Measurements from ENCODE around the gene ACTRT2. TPM values are rescaled to one million over a fixed set of nuclear protein-coding genes. Genes with fewer than 3 reads are reported as not detected.

ACTRT2 gene
- total RNA-seq, 1 donor from 2014 or later = not detected

DNA sequence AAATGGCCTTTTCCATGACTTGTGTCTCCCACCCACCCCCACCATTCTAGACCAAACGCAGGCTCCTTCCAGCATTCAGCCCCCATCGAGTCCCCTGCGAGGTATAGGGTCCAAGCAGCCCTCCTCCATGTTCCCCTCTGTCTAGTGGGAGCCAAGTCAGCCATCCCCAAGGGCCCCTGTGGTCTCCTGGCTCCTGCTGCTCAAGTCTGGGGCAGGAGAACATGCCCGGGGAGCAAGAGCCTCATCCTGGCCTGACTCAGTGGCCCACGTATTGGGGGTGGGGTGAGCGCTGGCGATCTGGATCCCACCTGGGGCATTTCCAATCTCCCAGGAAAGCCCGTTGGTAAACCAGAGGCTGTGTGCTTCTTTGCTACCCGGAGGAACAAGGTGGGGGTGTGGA is 43.6 kb downstream of the ACTRT2 start:
- no peak for FAIRE-seq
- DNase-seq (ENCODE audit: low read depth) = no peak

DNA sequence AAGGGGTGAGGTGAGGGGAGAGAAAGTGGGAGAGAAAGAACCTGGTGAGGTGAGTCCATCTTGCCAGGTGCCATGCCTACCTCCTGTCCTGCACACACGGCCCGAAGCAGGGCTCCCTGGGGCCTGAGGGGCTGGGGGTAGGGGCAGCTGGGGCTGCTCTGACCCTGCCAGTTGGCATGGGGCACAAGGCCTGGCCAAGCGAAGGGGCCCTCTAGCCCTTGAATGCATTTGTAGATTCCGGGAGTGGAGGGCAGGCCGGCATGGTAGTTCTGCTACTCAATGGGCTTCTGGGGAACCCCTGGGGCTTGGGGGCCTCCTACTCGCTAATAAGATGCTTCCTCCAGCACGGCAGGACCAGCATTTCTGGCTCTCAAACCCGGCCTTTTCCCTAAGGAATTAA is 44.1 kb downstream of the ACTRT2 start:
- TF ChIP-seq, protein P1, sequence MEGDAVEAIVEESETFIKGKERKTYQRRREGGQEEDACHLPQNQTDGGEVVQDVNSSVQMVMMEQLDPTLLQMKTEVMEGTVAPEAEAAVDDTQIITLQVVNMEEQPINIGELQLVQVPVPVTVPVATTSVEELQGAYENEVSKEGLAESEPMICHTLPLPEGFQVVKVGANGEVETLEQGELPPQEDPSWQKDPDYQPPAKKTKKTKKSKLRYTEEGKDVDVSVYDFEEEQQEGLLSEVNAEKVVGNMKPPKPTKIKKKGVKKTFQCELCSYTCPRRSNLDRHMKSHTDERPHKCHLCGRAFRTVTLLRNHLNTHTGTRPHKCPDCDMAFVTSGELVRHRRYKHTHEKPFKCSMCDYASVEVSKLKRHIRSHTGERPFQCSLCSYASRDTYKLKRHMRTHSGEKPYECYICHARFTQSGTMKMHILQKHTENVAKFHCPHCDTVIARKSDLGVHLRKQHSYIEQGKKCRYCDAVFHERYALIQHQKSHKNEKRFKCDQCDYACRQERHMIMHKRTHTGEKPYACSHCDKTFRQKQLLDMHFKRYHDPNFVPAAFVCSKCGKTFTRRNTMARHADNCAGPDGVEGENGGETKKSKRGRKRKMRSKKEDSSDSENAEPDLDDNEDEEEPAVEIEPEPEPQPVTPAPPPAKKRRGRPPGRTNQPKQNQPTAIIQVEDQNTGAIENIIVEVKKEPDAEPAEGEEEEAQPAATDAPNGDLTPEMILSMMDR (IDR thresholded peaks at IDR 0.05; ENCODE audit: insufficient read depth, low read length, severe bottlenecking) = no peak
- DNase-seq (ENCODE audit: low read depth) (no peak), FAIRE-seq (no peak)
- H3K36me3 ChIP-seq (ENCODE audit: control insufficient read depth, insufficient read depth, low read length) = no peaks in the 10 kb centered on the region
- peaks cover 11% of the 10 kb centered on the region for H3K27me3 ChIP-seq (ENCODE audit: control insufficient read depth, insufficient read depth, low read length)
- H3K4me3 ChIP-seq (ENCODE audit: low read depth, low read length) = no peak overlapping the region

More for the DNA sequence above, 43.6 kb downstream of the ACTRT2 start:
- TF ChIP-seq, protein P1 (IDR thresholded peaks at IDR 0.05; ENCODE audit: insufficient read depth, low read length, severe bottlenecking) = no peak
- peaks cover 11% of the 10 kb centered on the region for H3K27me3 ChIP-seq (ENCODE audit: control insufficient read depth, insufficient read depth, low read length)
- no peak overlapping the region for H3K4me3 ChIP-seq (ENCODE audit: low read depth, low read length)
- no peaks in the 10 kb centered on the region for H3K36me3 ChIP-seq (ENCODE audit: control insufficient read depth, insufficient read depth, low read length)

DNA sequence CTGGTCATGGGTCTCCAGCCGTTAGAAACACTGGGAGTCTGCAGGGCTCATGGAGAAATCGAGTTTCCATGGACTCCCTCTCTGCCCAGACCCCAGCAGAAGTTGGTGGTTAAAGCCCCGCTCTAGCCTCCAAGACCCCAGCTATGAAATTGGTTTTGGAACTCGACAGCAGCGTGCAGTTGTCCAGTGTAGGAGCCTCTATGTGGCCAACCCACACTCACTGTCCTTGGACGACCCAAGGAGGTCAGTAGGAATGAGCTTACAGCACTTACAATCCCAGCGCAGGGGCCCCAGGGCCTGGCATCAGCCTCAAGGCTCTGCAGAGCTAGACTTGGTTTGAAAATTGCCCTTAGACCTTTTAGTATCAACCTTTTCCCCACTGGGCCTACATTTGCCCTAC is 44.5 kb downstream of the ACTRT2 start:
- Histone ChIP-seq H3K4me3 (ENCODE audit: low read depth, low read length) (no peak overlapping the region), H3K36me3 (ENCODE audit: control insufficient read depth, insufficient read depth, low read length) (no peaks in the 10 kb centered on the region), H3K27me3 (ENCODE audit: control insufficient read depth, insufficient read depth, low read length) (peaks cover 11% of the 10 kb centered on the region)
- no peak for FAIRE-seq
- TF ChIP-seq, protein P1 (IDR thresholded peaks at IDR 0.05; ENCODE audit: insufficient read depth, low read length, severe bottlenecking) = no peak
- DNase-seq (ENCODE audit: low read depth) = no peak

DNA sequence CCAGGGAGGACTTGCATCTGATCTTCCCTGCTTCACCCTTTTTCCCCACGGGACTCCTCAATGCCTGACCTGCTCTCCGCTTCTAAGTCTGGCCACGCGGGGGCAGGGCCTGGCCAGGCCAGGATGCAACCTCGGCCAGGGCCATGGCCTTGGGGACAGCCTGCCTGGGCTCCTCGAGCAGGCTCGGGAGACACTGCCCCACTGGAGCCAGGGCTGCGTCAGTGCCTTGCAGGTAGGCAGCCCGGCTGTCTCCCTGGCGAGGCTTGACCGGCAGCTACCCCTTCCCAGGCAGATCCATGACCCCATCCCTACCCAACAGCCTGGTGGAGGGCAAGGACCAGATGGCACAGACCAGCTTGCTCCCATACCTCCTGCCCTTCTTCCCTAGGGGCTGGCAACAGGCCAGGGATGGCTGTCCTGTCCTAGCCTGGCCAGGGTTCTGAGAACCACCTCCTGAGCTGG is 45.0 kb downstream of the ACTRT2 start:
- FAIRE-seq = no peak
- DNase-seq (ENCODE audit: low read depth) = no peak
- TF ChIP-seq, protein P1 (IDR thresholded peaks at IDR 0.05; ENCODE audit: insufficient read depth, low read length, severe bottlenecking) = no peak
- no peak overlapping the region for H3K4me3 ChIP-seq (ENCODE audit: low read depth, low read length)
- no peaks in the 10 kb centered on the region for H3K36me3 ChIP-seq (ENCODE audit: control insufficient read depth, insufficient read depth, low read length)
- peaks cover 11% of the 10 kb centered on the region for H3K27me3 ChIP-seq (ENCODE audit: control insufficient read depth, insufficient read depth, low read length)

DNA sequence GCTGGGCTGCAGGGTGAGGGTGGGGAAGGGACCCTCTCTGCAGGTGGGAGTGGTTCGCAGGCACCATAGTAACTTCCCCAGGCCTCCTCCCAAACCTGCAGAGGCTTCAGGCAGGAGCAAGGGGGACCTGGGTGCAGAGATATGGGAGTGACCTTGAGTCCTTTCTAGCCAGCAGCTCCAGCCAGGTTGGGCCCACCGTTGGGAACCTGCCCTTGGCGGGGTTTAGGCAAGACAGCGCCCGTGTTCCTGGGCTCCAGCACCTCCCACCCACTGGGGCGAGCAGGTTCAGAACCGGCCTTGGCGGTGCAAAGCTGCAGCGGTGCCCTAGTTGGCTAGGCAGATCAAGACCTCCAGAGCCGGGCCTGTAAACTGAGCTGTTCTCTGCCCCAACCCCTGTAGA is 45.6 kb downstream of the ACTRT2 start:
- H3K27me3 ChIP-seq (ENCODE audit: control insufficient read depth, insufficient read depth, low read length) = peaks cover 10% of the 10 kb centered on the region
- FAIRE-seq (no peak), DNase-seq (ENCODE audit: low read depth) (no peak)
- no peak overlapping the region for H3K4me3 ChIP-seq (ENCODE audit: low read depth, low read length)
- TF ChIP-seq, protein P1 (IDR thresholded peaks at IDR 0.05; ENCODE audit: insufficient read depth, low read length, severe bottlenecking) = no peak
- H3K36me3 ChIP-seq (ENCODE audit: control insufficient read depth, insufficient read depth, low read length) = no peaks in the 10 kb centered on the region

DNA sequence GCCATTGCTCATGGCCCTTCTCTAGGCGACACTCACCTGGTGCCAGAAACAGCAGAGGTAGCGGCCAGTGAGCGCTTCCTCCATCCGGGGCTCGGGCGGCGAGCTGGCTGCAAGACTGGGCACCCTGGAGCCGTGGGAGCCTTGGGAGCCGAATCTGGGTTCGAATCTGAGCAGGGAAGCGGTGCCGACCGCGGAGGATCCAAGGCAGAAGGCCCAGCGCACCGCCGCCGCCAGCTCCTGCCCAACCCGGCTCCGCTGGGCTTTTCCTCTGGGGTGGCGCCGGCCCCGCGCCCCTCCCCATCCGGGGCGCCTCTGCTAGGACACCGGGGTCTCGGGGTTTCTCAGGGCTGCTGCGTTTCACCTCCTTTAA is 46.0 kb downstream of the ACTRT2 start:
- TF ChIP-seq, protein P1 (IDR thresholded peaks at IDR 0.05; ENCODE audit: insufficient read depth, low read length, severe bottlenecking) = no peak
- DNase-seq (ENCODE audit: low read depth) (no peak), FAIRE-seq (no peak)
- Histone ChIP-seq H3K36me3 (ENCODE audit: control insufficient read depth, insufficient read depth, low read length) (no peaks in the 10 kb centered on the region), H3K27me3 (ENCODE audit: control insufficient read depth, insufficient read depth, low read length) (peaks cover 10% of the 10 kb centered on the region), H3K4me3 (ENCODE audit: low read depth, low read length) (no peak overlapping the region)

Measured in bronchial epithelial cell (primary cell).